T-helper 22 cell (primary cell): ENCODE results near the gene E4F1.

ENCODE experiments used
- DNase-seq: peaks from one replicate; pipeline ENCODE4 v3.0.0-alpha.2; 2020; ENCODE audit warnings: low read depth

The E4F1 gene

DNA sequence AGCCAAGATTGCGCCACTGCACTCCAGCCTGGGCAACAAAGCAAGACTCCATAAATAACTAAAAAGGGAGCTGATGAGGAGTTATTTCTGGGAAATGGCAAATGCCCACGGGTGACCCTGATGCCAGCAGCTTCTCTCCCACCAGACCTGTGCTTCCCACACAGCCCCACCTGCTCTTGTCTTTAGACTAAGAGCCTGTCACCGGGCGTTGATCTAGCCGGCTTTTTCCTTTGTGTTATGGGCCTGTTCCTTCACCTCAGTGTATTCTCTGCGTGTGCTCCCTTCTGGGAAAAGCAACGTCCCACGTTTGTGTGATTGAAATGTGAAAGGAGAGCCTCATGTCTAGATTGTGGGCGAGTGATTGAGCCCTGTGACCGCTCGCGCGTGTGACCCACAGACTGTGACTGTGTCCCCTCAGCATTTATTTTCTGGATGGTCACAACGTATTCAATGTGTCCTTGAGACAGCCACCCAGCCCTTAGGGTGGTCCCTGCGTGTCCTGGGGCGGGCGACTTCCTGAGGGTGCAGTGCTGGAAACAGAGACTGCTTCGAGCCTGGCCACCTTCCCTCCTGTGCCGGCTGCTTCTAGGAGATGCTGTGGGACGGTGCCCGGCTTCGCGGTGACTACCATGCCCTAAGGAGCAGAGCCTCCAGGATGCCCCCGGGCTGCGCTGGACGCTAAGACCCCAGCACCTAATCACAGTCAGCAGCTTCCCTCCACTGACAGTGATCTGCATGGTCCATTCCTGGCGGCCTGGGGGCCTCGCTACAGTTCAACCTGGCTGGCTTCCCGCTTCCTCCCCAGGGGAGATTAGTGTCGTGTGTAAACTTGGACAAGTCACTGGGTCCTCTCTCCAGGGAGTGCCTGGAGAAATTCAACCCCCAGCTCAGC lies 52.3 kb downstream of the E4F1 start:
- DNase-seq, result no peak

DNA sequence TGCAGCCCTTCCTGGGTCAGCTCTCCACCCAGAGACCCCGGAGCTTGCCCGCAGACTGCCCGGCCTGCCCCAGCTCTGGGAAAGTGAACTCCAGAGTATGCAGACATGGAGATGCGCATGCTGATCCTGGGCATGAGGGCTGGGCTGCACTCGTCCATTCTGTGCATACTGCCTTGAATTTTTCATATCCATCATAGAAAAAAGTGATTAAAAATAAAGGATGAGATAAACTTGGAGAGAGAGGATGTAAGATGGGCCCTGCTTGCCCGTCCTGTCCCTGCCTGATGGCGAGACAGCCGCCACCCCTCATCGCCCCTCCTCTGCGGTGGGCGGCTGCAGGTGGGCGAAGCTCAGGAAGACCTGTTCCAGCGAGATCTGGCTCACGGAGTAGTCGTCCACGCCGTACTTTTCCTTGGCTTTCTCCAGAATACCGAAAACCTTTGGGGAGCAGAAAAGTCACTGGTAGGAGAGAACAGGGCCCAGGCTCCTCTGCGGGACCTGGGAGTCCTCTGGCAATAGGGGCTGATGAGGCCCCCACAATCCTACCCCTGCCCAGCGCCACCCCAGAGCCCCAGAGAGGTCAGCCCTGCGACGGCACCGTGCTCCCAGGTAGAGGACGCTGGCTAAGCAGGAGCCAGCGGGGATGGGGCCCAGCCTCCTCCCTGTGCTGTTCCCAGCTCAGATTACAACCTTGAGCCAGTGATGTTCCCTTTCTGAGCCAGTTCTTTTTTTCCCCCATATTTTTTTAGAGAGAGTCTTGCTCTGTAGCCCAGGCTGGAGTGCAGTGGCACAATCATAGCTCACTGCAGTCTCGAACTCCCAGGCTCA lies 53.2 kb downstream of the E4F1 start:
- DNase-seq, result no peak

DNA sequence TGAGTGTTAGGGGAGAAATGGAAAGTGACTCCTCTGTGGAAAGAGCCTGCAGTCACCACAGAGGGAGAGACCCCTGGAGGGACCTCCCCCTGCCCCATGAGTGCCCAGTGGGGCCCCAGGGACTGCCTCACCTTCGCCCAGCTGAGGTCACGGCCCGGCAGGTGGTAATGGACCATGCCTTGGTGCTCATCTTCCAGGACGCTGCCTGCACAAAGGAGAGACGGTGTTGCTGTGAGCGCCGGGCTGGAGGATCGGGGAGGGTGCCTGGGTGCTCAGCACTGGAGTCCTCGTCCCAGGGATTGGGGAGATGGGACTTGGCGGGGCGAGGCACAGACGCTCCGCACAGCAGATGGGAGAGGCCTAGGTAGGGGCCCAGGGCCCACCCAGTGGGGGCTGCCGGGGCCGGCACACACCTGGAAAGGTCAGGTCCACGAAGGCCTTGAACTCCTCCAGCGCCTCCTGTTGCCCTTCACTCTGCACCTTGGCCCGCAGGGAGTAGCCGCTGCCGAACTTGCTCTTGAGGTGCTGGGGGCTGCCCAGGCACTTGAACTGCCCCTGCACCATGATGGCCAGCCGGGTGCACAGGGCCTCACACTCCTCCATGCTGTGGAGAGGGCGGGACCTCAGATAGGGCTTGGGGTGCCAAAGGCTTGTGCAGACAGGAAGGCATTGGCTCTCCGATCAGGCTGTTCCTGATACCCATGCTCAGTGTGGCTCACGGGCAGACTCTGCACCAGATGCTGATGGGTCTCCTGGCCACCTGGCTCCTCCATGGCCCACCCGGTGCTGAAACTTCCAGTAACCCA lies 54.3 kb downstream of the E4F1 start:
- DNase-seq, result no peak

DNA sequence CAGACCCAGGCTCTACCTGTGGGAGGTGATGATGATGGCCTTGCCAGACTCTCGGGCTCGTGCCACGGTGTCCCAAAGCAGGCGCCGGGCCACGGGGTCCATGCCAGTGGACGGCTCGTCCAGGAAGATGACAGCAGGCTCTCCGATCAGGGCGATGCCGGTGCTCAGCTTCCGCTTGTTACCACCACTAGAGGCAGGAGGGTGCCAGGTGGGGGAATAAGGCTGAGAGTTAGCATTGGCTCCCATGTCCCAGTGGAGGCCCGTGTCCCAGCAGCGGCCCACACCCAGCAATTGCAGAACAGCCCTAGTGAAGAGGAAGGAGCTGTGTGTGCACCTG lies 54.8 kb downstream of the E4F1 start:
- DNase-seq, result no peak

DNA sequence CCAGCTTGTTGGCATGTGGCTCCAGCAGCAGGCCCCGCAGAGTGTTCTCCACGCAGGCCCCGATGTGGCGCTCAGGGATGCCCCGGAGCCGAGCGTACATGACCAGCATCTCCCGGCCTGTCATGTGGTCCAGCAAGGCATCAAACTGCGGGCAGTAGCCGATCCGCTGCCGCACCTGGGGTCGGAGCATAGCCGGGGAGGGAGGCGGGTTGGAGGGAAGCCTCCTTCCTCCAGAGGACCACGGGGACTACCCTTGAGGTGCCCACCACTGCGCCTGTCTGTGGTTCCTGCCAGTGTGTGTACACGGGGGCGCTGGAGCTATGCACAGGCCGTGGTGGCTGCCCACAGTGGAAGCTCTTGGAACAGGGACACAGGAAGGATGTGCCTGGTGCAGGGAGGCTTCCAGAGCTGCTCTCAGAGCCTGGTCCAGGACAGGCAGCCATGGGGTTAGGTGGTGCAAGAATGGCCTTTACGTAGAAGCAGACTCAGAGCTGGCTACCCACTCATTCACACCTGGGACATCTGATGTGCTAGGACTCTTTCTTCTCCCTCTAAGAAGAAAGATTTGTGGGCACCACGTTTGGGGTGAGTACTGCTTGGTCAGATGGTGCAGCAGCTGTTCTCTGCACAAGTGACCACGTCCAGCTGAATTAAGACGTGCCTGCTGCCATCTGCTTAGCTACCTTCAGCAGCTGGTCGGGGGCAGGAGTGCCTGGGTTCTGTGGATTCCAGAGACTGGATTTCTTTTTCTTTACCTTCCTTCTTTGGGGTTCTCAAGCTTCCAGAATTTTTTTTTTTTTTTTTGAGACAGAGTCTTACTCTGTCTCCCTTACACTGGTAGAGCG lies 55.8 kb downstream of the E4F1 start:
- no peak for DNase-seq

DNA sequence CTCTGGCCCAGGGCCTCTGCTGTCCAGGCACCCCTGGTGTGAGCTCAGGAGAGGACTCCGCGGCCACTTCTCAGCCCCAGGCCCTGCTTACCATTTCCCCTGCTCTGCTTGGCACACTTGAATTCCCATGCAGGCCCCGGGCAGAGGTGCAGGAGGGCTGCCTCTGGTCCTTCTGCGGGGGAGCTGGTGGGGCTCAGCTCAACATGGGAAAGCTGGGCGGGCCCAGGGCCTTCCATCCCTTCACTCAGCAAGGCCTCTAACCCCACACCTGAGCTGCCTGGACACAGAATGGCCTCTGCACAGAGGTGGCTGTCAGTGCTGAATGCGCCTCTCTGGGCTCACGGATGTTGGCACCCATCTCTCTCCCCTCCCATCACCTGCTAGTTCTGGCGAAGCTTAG lies 57.1 kb downstream of the E4F1 start:
- DNase-seq, result no peak

DNA sequence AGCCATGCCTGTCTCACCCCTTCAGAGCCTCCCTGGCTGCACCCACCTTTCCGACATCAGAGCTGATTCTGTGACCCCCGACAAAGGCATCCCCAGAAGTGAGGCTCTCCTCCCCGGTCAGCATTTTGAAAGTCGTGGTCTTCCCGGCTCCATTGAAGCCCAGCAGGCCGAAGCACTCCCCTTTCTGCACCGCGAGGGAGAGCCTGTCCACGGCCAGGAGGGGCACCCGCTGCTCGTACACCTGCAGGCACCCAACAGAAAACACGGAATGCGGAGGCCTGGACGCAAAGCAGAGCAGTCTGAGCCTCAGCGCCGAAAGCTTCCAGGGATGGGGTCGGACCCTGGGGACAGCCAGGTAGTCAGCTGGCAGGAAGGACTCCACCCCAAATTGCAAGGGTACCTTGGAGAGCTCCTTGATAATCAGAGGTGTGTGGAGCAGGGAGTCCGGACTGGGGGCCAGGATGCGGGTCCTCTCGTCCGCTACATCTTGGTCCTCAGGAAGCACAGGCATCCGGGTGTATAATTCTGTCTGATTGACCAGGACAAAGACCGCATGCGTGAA lies 57.7 kb downstream of the E4F1 start:
- DNase-seq, result no peak

DNA sequence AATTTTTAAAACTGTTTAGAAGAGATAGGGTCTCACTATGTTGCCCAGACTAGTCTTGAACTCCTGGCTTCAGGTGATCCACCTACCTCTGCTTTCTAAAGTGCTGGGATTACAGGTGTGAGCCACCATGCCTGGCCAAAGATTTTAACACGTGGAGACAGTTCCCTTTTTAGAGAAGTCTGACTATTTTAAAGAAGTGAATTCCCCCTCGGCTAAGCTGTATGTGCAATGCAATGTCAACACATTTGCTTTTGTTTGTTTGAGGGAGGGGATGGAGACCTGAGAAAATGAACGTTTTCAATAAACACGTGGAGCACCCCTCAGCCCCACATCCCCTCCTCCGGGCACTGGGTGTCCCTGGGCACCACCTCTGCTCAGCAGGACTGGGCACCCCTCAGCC lies 58.9 kb downstream of the E4F1 start:
- DNase-seq, result no peak

DNA sequence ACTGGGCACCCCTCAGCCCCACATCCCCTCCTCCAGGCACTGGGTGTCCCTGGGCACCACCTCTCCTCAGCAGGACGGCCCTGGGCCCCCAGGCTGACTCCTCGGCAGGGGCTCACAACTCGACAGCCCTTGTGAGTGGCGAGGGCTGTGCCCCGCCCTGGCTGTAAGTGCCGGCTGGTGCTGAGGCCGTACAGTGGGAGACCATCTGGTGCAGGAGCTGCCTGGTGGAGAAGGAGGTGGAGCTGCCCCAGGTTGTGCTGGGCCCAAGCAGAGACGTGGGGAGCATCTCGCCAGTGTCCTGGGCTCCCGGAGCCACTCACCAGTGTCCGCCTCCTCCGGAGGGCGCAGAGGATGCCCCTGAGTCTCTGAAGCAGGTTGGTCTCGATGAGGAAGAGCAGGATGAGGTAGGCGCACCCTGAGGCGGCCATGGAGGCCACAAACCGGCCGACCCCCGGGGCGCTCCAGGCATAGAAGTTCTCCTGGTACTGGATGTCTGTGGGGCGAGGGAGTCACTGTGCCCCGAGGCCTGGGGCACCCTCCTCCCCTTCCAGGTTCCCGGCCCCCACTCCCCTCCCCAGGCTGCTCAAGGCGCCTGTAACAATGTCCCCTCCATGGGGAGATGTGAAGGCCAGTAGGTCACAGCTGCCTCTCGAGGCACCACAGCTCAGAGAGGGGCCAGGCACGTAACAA lies 59.6 kb downstream of the E4F1 start:
- no peak for DNase-seq

DNA sequence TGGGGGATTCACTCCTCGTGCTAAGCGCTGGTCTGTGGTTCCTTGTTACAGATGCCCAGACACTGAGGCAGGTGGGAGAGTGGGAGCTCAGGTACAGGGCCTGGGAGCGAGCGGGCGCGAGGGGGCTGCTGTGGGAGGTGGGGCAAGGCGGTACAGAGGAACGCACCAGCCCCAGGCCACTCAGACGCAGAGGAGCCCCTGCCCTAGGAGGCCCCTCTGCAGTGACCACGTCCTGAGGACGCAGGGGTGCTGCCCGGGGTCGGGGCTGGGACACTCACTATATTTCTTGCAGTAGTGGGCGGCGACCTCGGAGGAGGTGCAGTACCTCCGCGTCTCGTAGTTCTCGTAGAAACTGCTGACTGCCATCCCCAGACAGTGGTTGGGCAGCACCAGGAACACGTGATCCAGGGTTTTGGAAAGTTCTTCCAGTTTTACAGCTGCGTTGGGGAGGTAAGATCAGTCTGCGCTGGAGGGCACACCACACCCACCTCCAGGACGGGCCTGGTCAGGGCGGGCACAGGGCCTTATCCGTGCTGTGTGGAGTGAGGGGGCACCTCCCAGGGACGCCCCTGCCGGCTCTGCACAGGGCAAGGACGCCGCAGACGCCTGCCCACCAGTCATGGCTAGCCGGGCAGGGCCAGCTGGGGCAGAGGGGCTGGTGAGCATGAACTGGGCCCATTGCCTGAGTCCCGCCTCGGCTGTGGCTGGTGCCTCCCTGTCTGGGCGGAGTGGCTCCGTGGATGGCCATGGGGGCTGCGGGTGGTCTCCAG lies 60.8 kb downstream of the E4F1 start:
- DNase-seq, result no peak

DNA sequence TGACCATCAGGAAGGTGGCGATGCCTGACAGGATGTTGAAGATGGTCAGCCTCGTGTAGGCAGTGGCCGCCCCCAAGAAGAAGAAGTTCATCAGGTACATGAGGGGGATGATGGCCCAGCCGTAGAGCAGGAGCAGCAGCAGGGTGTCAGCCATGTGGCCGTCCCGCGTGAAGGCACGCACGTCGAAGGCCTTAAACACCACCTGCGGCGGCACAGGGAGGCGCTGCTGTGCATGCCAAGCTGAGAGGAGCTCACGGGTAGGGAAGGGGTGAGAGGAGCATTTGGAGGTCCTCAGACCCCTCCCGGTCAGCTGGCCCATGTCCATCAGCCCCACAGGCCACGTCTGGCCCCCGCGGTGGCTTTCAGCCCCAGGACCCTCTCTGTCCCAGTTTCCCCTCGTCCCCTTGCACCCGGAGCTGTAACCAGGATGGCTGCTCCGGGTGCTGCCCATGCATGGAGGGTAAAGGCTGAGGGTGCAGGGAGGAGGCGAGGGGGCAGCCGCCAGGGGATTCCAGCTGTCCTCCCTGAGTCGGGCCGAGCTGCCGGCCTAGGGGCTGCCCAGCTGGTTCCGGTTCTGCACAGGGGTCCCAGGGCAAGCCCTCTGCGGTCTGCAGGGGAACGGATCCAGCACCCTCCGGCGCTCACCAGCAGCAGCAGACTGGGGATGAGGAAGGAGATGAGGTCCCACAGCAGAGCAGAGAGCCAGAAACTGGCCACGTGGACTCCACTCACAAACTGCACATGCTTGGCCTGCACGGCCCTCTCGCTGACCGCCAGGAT lies 61.6 kb downstream of the E4F1 start:
- DNase-seq, result no peak
